Astrocyte of the spinal cord (primary cell): ENCODE measurements around the gene ABTB2.

ENCODE experiments used
- DNase-seq: peaks from one replicate; pipeline ENCODE4 v3.0.0; 2011; ENCODE audit warnings: low read depth, low spot score
- H3K4me3 ChIP-seq: 2 replicates; pipeline ENCODE4 v1.5.1; 2011; ENCODE audit warnings: low read depth, mild to moderate bottlenecking, low read length, moderate library complexity
- CTCF ChIP-seq: IDR thresholded peaks from 2 replicates; pipeline ENCODE4 v1.5.1; 2012; ENCODE audit warnings: low read depth, mild to moderate bottlenecking, low read length, inconsistent platforms
- in situ Hi-C: cut with HindIII; loops from 2 replicates; pipeline ENCODE4 v1.10.0; 2017; ENCODE audit warnings: low sequenced_read_pairs

The ABTB2 gene

GRCh38 chr11:34363363-34364084, 5.7 kb upstream of the ABTB2 start:
- in situ Hi-C loops, result no loop called here
- no peak for DNase-seq
- no peak overlapping the region for H3K4me3 ChIP-seq
- TF ChIP-seq CTCF, result no peak

- no peak for DNase-seq
- in situ Hi-C loops, result no loop called here
- H3K4me3 ChIP-seq, result no peak overlapping the region
- TF ChIP-seq CTCF, result no peak
Measured at GRCh38 chr11:34360046-34360445, 2.2 kb upstream of the ABTB2 start.

DNA sequence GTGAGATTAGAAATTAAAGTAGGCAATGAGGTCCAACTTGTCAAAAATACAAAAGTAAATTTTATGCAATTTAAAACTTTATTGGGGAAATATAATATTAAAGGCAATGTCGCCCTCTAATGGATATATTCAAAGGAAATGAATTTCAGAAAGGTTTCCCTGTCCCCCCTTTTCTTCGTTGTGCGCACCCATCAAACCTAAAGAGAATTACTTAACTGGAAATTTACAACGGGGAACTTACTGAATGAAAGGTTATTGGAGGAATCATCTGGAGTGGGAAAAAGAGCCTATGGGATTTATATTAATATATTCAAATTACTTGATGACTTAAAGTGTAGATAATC, 1.7 kb upstream of the ABTB2 start:
- H3K4me3 ChIP-seq, result no peak overlapping the region
- in situ Hi-C loops, result no loop called here
- no peak for TF ChIP-seq CTCF
- DNase-seq, result no peak

DNA sequence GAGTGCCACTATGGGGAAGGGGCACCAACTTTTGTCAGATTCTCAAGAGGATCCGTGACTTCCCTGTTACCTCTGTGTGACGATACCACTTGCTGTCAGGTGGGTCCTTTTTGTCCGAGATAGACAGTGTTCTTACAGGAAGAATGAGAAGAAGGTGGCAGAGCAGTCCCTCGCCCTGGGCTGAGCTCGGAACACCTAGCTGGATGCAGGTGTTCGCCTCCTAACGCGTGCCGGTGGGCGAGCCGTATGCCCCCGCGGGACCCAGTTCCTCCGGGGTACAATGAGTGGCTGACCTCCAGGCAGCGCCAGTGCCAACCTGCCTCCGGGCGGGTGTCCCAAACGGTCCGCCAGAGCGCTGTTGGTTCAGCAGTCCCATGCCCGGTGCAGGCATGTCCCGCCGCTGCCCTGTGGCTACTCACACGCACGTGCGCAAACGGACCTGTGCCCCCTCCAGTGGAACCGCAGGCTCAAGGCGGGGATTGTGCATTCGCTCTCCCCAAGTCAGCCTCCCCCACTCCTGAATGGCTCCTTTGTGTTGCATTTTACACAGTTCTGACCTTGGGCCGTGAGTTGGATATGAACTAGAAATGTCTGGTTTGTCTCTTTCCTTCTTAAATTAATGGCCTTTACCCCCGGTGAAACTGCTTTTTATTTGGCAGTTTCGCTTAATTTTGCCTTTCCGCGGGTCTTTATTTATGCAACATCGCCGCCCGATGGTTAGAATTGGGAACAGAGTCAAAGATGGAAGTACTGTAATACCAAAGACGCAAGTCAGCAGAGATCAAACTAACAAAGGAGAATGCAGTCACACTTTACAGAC, 1.1 kb upstream of the ABTB2 start:
- peak; percentile 67 for TF ChIP-seq CTCF
- H3K4me3 ChIP-seq, result peak overlapping the region; percentile 49
- in situ Hi-C loops, result no loop called here
- DNase-seq, result peak; percentile 86

DNA sequence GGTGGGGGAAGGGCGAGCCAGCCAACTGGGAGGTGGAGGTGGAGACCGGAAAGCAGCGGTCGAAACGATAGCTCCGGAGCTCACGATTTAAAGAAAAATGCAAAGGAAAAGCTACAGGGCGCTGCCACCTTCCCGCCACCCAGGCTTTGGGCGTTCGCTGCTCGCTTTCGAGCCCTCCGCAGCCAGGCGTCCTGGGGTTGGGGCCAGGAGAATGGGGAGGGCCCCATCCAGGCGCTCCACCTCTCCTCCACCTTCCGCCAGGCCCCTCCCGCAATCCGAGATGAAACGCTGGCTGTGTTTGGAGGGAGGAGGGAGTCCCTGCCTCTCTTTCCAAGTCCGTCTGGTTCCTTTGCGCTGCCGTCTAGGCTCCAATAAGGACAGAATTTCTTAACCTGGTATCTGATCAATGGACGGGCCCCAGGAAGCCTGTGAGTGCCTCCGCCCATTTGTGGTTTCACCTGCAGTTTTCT, 483 bp upstream of the ABTB2 start:
- no peak for TF ChIP-seq CTCF
- peak overlapping the region; percentile 49 for H3K4me3 ChIP-seq
- in situ Hi-C loops, result no loop called here
- peak; percentile 81 for DNase-seq

DNA sequence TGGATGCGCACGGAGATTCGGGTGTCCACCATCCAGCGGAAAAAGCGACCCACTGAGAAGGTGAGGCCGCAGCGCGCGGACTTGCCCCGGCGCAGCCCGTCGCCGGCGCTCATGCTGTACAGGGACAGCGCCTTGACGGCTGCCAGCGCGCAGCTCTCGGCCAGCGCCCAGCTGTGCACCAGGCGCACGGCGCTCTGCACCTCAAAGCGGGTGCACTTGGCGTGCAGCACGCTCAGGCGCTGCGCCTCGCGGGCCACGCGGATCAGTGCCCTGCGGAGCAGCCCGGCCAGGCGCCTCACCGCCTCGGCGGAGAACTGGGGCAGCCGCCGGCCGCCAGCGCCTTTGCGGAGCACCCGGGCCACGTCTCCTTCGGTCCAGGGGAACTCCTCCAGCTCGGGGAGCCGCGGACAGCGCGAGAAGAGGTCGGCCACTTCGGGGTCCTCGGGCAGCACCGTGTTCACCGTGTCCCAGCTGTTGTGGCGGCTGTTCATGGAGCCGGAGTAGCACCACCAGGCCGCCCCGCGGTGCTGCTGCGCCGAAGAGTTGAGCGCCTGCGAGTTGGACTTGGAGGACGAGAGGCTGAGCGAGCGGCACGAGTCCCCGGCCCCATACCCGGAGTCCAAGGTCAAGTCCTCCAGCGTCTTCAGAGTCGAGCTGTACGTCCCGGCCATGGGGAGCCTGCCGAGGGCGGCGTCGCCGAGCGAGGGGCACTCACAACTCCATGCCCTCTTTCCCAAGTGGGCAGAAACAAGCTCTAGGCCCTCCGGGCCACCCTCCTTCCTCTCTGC, 703 bp downstream of the ABTB2 start:
- in situ Hi-C loops, result no loop called here
- peak; percentile 13 for TF ChIP-seq CTCF
- peak; percentile 66 for DNase-seq
- H3K4me3 ChIP-seq, result peak overlapping the region; percentile 66
